GM19193 (cell line): ENCODE results near the gene MYEOV.

Experiments used
- POLR2A ChIP-seq: IDR thresholded peaks from 4 replicates; pipeline ENCODE4 v1.6.1; 2011; ENCODE audit not compliant: insufficient read depth, insufficient read length; ENCODE audit errors: extremely low read depth

Gene MYEOV

GRCh38 chr11:69310934-69311766, 17.2 kb downstream of the MYEOV start:
- no peak for TF ChIP-seq POLR2A

GRCh38 chr11:69311767-69312385, 17.9 kb downstream of the MYEOV start:
- TF ChIP-seq POLR2A = no peak

- TF ChIP-seq POLR2A = no peak
Measured at GRCh38 chr11:69312453-69313404, 18.8 kb downstream of the MYEOV start.

DNA sequence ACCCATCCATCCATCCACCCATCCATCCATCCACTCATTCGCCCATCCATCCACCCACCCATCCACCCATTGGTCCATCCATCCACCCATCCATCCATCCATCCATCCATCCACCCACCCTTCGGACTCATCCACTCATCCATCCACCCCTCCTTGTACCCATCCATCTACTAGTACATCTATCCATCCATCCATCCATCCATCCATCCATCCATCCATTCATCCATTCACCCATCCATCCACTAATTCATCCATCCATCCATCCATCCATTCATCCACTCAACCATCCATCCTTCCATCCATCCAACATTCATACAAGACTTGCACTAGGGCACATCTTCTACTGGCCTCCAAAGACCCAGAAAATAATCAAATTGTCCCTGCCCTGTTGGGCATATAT, 20.0 kb downstream of the MYEOV start:
- no peak for TF ChIP-seq POLR2A

DNA sequence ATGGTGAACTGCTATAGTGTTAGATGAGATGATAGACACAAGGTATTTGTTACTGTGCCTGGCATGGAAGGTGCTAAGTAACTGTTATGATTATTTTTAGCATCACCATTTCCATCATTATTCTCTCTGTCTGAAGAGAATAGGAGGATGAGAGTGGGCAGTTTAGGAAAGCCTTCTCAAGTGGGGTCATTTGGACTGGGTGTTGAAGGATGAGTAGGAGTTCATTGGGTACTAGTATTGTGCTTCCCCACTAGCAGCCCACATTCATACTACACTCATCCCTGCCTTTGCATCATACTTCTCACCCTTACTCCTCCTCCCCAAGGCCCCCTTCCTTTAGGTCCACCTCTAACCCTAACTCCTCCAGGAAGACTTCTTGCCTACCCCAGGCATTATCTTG, 20.6 kb downstream of the MYEOV start:
- TF ChIP-seq POLR2A = no peak

GRCh38 chr11:69316956-69317355, 23.0 kb downstream of the MYEOV start:
- no peak for TF ChIP-seq POLR2A

DNA sequence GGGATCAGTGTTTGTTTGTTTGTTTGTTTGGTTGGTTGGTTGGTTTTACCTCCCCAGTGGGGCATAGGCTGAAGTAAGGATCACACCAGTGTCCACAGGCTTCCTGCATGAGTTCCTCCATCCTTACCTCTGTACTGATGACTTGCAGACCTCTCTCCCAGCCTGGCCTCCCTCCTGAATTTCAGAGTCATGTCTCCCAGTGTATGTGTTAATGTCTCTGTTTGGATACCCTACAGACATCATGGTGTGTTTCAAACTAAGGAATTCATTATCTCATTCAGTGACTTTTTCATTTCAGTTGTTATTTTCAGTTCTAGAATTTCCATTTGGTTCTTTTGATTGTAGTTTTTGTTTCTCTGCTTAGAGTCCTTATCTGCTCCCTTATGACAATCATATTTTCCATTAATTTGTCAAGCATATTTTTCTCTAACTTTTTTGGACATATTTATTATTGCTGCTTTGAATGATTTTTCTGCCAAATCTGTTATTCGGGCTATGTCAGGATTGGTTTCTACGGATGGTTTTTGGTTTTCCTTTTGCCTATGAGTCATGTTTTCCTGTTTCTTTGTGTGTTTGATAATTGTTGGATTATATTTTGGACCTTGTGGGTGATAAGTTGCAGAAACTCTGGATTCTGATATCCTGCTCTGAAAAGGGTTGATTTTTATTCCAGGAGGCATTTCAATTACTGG, 23.6 kb downstream of the MYEOV start:
- TF ChIP-seq POLR2A = no peak

GRCh38 chr11:69318093-69318420, 24.1 kb downstream of the MYEOV start:
- TF ChIP-seq POLR2A = no peak

- TF ChIP-seq POLR2A = no peak
Measured at GRCh38 chr11:69319255-69320106, 25.5 kb downstream of the MYEOV start.

DNA sequence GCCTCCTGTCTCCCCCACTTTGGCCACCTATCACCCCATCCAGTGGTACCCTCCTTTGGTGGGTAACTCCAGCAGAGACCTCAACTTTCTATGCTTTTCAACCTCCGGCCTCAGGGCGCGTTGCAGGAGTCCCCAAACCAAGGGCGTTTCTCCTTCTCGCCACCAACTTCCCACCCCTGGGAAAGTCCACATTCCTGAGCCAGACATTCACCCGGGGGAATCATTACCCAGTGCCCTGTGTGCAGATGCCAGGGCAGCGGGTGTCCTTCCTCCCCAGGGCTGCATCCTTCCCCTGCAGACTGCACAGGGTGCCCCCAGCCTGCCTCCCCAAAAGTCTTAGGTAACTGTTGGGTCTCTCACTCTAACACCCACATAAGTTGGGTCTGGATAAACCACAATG, 26.4 kb downstream of the MYEOV start:
- no peak for TF ChIP-seq POLR2A

DNA sequence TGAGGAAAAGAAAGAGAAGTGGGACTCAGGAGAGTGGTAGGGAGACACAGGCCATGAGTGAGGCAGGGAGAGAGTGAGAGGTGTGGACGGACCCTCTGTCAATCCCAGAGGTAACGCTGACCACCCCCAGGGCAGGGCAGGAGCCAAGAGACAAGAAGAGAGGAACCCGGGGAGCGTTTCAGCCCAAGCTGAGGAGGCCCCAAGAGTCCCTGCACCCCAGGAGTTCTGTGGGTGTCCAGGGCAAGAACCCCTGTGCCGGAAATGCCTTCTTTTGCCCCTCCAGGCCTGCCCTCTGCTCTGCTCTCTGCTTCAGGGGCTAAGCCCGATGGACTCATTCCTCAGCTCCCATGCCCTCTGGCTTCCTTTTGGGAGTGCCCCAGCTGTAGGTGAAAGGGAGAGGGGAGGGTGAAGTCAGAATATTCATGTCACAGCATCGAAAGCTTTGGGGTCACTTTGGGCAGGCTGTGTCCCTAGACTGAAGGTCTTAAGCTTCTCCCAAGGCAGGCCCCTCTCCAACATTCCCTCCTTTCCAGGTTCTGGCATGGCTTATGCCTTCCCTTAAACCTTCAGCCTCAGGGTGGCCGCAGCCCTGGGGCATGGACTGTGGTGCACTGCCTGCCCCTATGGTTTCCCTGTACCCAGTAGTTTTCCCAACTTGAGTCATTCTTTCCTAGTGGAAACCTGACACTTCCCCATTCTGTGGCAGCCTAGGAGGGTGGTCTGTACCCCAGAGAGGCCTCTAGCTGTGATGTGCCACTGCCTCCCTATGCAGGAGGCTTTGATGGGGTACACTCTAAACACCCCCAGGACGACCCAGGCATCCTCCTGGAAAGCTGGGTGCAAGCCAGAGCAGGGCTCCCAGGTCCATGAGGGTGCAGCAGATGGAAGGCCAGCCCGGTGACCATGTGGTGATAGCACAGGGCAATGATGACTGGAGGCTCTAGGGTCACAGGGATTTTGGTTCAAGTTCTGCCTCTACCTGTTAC, 27.1 kb downstream of the MYEOV start:
- TF ChIP-seq POLR2A = no peak

DNA sequence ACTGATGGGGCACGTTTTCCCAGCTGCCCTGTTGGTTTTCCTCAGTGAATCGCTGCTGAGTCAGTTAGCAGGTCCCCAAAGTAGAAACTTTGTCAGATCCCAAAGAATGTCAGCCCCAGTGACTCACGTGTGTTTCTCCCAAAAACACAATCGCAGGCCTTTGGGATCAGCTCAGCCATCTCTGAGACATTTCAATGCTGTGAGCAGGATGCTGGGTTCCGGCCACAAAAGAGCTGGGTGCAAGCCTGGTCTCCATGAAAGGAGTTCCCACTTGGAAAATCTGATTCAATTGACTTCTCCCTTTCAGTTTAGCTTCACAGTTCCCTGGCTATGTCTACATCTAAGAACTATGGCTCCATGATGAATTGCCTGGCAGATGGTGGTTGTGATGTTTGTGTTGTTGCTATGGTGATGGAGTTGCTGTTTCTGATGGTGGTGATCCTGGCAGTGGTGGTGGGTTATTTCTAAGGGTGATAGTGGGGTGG, 28.0 kb downstream of the MYEOV start:
- no peak for TF ChIP-seq POLR2A

DNA sequence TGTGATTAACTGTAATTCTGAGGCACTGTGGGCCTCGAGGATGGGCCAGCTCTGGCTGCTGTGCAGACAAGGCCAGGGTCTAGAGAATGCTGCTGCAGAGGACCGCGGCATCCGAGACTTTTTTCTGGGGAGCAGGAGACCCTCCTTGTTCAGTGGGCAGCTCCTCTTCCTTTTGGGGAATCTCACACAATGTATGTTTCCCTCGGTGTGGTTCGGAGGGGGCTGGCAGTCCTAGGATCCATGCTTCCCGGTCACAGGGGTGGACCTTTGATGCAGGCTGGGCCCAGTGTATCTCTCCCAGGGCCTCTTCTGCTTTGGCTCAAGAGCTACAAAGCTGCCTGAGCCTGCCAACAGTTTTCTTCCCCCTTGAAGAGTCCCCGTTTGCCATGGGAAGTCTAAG, 31.5 kb downstream of the MYEOV start:
- TF ChIP-seq POLR2A = no peak
